ENCODE data around the gene CSNK2B.
"Not testable (repeated sequence)": the region's sequence is repeated elsewhere in the genome, so short reads cannot be mapped to it uniquely, and the experiment has no call there.

CSNK2B gene

DNA sequence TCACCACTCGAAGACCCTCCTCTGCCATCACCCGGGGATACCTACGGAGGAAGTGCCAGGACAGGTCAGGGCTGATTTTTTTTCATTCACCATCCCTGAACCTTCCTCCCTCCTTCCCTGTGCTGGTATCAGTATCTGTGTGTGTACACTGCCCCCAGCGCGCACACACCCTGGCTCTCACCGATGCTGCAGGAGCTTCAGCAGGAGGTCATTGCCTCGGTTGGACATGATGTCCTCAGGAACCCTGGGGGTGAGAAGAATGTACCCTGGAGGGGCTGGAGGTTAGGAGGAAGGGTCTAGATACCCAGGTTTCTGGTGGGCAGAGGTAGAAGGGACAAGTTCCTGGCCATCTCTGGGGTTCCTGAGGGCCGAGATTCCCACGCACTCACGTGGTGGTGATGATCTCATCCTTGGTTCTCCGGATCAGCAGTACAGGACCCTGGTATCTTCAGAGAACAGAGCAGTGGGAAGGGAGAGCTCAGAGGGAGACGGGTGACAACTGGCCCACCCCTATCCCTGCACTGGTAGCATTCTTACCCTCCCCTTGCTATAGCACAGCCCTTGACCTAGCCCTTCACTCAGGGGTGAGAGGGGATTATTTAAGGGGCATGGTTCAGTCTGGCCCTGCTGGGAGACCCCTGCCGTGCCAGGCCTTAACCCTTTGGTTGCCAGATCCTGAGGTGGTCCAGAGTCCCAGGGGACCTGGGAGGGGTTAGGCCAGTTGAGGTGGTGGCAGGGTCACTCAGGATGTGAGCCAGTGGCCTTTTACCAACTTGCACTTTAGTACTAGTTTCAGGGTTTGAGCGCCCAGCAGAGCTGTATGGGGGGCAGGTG is 22.2 kb downstream of the CSNK2B start:
- no peak for DNase-seq (ENCODE audit: low spot score)

- no peak for DNase-seq (ENCODE audit: low spot score)
Measured at GRCh38 chr6:31689249-31690110, 23.6 kb downstream of the CSNK2B start.

GRCh38 chr6:31690231-31691077 is 24.6 kb downstream of the CSNK2B start:
- DNase-seq (ENCODE audit: low spot score), result no peak

- DNase-seq (ENCODE audit: low spot score), result no peak
Measured at GRCh38 chr6:31691078-31691463, 25.2 kb downstream of the CSNK2B start.

DNA sequence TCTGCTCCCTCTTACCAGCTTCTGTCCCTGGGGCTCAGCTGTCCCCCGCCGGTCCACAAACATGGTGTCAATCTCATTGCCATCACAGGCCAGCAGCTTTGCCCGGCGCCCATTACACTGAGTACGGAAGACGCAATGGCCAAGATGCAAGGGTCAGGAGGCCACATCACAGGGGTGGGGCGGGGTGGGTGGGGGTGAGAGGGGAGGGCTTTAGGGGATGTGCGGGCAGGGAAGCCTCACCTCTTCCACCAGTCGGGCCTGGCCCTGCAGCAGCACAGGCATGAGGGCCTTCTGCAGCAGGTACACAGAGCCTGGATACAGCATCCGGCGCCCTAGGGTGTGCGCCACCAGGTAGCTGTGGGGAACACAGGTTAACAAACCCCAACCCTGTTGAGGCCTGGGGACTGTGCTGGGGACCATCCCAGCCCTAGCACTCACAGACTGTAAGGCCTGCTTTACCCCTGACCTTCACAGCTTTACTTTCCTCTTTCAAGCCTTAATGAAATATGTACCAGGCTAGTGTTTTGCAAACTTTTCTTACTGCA is 25.8 kb downstream of the CSNK2B start:
- no peak for DNase-seq (ENCODE audit: low spot score)

- no peak for DNase-seq (ENCODE audit: low spot score)
Measured at GRCh38 chr6:31692353-31692752, 26.5 kb downstream of the CSNK2B start.

GRCh38 chr6:31692886-31693285 is 27.0 kb downstream of the CSNK2B start:
- no peak for DNase-seq (ENCODE audit: low spot score)

DNA sequence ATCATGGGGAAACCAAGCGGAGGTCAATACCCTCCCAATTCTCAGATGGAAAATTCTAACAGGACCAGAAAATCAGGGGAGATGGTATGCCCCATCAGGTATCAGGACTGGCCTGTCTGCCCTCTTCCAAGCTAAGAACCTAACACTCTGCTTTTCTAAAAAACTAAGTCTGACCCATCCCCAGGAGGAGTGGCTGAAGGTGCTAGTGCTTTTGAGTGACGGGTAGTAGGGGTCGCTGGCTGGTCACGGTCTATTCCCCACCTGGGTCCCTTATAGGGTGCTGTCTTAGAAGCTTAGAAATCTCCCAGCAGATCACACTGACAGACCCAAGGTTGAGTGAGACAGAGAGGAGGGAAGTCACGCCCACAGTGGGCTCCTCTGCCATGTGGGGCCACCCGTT is 27.7 kb downstream of the CSNK2B start:
- DNase-seq (ENCODE audit: low spot score), result no peak

GRCh38 chr6:31697555-31697954 is 31.7 kb downstream of the CSNK2B start:
- DNase-seq (ENCODE audit: low spot score), result no peak

- DNase-seq (ENCODE audit: low spot score), result no peak
Measured at GRCh38 chr6:31700740-31701401, 35.0 kb downstream of the CSNK2B start.

DNA sequence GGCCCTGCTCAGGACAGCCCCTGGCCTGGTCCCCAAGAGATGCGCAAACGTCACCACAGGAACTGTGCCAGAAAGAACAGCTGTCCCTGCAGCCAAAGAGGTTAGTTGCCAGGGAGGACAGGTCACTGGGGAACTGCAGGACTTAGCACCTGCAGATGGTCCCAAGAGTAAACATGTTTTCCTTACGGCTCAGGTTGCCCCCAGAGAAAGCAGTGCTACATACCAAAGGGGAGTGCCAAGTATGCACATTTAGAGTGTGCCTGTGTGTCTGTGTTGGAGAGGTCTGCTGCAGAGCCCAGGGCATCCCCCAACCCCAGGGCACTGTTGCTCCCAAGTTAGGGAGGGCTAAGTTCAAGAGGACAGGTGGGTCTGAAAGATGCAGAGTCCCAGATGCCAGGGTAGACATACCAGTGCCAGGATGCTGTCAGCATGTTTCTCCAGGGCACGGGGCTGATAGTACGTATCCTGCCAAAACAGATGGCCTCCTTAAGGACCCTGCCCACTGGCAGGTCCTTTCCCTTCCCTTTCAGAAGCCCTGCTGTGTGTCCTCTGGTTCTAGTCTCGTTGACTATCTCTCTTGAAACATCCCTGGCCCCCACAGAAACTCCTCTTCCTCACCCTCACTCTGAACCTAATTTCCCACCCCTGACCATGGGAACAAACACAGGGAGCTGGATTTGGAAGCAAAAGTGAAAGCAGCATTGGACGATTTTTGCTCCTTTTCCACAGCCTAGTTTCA is 36.0 kb downstream of the CSNK2B start:
- DNase-seq (ENCODE audit: low spot score), result peak; percentile 31

DNA sequence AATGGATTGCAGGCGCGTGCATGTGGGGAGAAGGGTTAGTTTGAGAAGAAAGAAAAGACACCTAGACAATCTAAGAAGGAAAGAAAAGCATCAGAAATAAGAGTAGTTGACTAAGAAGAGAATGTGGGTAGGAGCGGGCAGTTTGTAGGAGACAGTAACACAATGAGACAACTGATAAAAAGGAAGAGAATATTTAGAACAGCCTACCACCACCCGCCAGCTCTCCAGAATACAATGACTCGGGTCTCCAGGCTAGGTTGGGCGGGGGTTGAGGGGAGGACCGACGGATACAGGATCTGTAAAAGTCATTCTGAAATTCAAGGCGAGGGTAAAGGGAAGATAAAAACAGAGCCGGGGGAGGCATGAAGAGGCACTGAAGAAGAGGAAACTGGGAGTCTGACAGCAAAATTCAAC is 36.5 kb downstream of the CSNK2B start:
- no peak for DNase-seq (ENCODE audit: low spot score)

DNA sequence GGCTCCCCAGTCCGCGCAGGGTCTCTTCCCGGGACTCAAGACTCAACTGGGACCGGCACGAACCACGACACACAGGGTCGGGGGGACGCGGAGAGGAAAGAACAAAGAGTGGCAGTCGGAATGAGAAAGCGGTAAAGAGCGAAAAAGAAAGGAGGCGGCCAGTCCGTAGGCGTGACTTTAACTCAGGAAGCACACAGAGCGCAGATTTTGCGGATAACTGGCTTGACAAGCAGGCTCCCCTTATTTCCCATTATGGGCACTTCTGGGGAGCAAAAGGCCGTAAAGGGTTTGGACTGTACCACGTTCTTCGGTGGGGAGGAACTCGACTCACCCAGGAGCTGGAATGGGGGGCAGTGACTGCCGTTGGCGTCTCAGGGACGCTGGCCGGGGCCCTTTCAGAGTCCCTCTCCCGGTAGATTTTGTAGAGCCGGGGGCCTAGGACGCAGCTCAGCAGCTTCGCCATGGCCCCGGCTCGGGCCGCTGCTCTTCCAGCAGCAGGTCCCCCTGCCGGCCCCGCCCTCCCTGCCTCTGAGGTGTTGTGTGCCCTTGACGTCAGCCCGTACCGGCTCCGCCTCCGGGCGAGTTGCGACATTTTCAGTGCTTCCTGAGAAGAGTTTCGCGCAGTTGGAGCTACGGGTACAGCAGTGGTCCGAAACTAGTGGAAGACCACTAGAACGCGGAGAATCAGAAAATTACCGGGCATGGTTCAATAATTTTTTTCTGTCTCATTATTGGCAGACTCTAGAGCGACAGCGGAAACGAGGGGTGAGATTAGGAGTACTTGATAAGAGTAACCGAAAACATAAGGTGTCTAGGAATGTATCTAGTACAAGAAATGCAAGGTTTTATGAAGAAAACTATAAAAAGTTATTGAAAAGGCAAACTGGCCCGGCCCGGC is 37.2 kb downstream of the CSNK2B start, which contains the start of gene ABHD16A:
TSS of gene ABHD16A (minus strand) at position 506 of the 898 bp plus-strand sequence. CDS start at position 463, 43 bp downstream.
- peak; percentile 99 for DNase-seq (ENCODE audit: low spot score)

- no peak for DNase-seq (ENCODE audit: low spot score)
Measured at GRCh38 chr6:31705931-31706330, 40.1 kb downstream of the CSNK2B start.

DNA sequence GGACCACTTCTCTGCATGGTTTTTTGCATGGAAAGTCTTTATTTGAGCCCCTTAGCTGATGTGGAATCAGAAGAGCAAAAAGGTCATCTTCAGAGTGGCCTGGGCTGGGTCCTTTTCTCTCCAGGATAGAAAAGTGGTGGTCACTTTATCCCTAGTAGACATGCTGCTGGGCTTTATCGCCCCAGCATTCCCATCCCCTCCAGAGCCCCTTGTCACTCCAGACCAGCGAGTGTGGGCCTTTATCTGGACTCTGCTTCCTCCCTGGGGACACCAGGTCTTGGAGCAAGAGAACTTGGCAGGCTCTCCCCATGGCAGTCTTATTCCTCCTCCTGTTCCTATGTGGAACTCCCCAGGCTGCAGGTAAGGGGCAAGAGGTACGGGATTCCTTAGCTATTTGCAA is 40.7 kb downstream of the CSNK2B start, which contains the start of gene LY6G6F:
TSS of gene LY6G6F (plus strand) at position 268 of the 400 bp plus-strand sequence. CDS start at position 309, 41 bp downstream.
- DNase-seq (ENCODE audit: low spot score), result no peak

GRCh38 chr6:31707701-31708100 is 41.8 kb downstream of the CSNK2B start:
- no peak for DNase-seq (ENCODE audit: low spot score)

GRCh38 chr6:31708224-31708623 is 42.3 kb downstream of the CSNK2B start:
- DNase-seq (ENCODE audit: low spot score), result no peak

DNA sequence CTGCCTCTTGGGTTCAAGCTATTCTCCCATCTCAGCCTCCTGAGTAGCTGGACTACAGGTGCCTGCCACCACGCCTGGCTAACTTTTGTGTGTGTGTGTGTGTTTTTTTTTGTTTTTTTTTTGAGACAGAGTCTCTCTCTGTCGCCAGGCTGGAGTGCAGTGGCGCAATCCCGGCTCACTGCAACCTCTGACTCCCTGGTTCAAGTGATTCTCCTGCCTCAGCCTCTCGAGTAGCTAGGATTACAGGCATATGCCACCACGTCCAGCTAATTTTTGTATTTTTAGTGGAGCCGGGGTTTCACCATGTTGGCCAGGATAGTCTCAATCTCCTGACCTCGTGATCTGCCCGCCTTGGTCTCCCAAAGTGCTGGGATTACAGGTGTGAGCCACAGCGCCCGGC is 43.3 kb downstream of the CSNK2B start:
- DNase-seq (ENCODE audit: low spot score), result not testable (repeated sequence)

DNA sequence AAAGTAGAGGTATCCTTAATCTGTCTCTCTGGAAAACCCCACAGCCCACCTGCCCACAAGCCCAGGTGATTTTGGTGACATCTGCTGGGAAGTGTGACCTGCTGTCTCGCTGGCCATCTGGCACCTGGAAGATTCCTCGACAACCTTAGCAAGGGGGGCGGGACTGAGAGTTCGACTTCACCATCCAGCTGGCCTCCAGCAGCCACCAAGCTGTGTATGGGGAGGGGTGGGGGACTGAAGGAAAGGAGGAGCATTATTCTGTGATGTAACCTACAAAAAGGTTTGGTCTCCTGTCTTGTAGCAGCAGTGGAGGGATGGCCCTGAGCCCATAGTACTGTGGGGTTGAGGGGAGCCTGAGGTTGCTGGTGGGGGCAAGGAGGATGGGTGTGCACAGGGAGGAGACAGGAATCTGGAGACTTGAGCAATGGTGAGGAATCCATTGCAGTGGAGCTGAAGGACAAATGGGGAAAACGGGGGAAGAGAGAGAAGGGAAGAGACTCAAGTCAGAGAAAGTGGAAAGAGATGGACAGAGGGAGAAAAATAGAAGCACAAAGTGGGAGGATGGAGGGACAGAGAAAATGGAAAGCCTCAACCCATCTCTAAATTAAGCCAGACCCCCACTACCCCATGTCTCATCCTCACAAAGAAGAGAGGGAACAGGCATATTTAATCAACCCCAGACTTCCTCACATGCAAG is 44.8 kb downstream of the CSNK2B start:
- no peak for DNase-seq (ENCODE audit: low spot score)

Data from AG08395 (cell line).